Fibroblast of pulmonary artery (primary cell): ENCODE results near the gene LRMDA.

ENCODE experiments used
- DNase-seq: peaks from one replicate; pipeline ENCODE4 v3.0.0-alpha.2; 2010; ENCODE audit warnings: low read depth
- H3K4me3 ChIP-seq: replicated peaks from 2 replicates; pipeline ENCODE4 v1.5.1; 2011; ENCODE audit warnings: low read depth, mild to moderate bottlenecking, control low read depth, low read length, moderate library complexity
- CTCF ChIP-seq: IDR thresholded peaks from 2 replicates; pipeline ENCODE4 v1.5.1; 2011; ENCODE audit warnings: mild to moderate bottlenecking, control low read depth, low read length, inconsistent platforms; ENCODE audit errors: missing control alignments

Gene LRMDA

GRCh38 chr10:76206797-76207352, 775.5 kb downstream of the LRMDA start:
- TF ChIP-seq CTCF: no peak
- no peak overlapping the region for H3K4me3 ChIP-seq
- DNase-seq: no peak

GRCh38 chr10:76209135-76209534, 777.7 kb downstream of the LRMDA start:
- H3K4me3 ChIP-seq: no peak overlapping the region
- no peak for DNase-seq
- TF ChIP-seq CTCF: no peak

- no peak overlapping the region for H3K4me3 ChIP-seq
- DNase-seq: no peak
- no peak for TF ChIP-seq CTCF
Measured at GRCh38 chr10:76210211-76210610, 778.8 kb downstream of the LRMDA start.

GRCh38 chr10:76211691-76212090, 780.3 kb downstream of the LRMDA start:
- no peak for TF ChIP-seq CTCF
- no peak for DNase-seq
- no peak overlapping the region for H3K4me3 ChIP-seq

GRCh38 chr10:76213876-76214275, 782.5 kb downstream of the LRMDA start:
- TF ChIP-seq CTCF: no peak
- DNase-seq: no peak
- no peak overlapping the region for H3K4me3 ChIP-seq

GRCh38 chr10:76218035-76218434, 786.6 kb downstream of the LRMDA start:
- H3K4me3 ChIP-seq: no peak overlapping the region
- TF ChIP-seq CTCF: no peak
- no peak for DNase-seq

GRCh38 chr10:76229341-76229740, 797.9 kb downstream of the LRMDA start:
- no peak overlapping the region for H3K4me3 ChIP-seq
- DNase-seq: no peak
- TF ChIP-seq CTCF: no peak
